ENCODE measurements around the gene IDUA.

- TF ChIP-seq REST (IDR thresholded peaks at IDR 0.05; ENCODE audit: low read depth) (no peak), YY1 (IDR thresholded peaks at IDR 0.05; ENCODE audit: low read depth) (no peak), EP300 (IDR thresholded peaks at IDR 0.05; ENCODE audit: borderline replicate concordance) (no peak), RAD21 (IDR thresholded peaks at IDR 0.05; ENCODE audit: low read depth) (no peak), NFIC (IDR thresholded peaks at IDR 0.05) (no peak), CREB1 (IDR thresholded peaks at IDR 0.05; ENCODE audit: low read depth) (no peak), TCF12 (IDR thresholded peaks at IDR 0.05; ENCODE audit: low read depth) (no peak), ZBTB7A (IDR thresholded peaks at IDR 0.05; ENCODE audit: low read depth) (peak; percentile 64), TEAD4 (IDR thresholded peaks at IDR 0.05) (no peak), TAF1 (IDR thresholded peaks at IDR 0.05; ENCODE audit: low read depth) (no peak), EGR1 (IDR thresholded peaks at IDR 0.05) (peak; percentile 73), USF1 (IDR thresholded peaks at IDR 0.05) (no peak)
Observed at GRCh38 chr4:1011022-1011665, 24.3 kb downstream of the IDUA start, which contains the start of gene FGFRL1.
